Right ventricle myocardium inferior (tissue), 1 donor: Measurements from ENCODE around the gene FUT2. TPM values are rescaled to one million over a fixed set of nuclear protein-coding genes. Genes with fewer than 3 reads are reported as not detected.
"Not testable (repeated sequence)": the region's sequence is repeated elsewhere in the genome, so short reads cannot be mapped to it uniquely, and the experiment has no call there.

Experiments used
- ATAC-seq: fragments of 200-7000 bp; cut with Tn5 transposase; one replicate; pipeline ENCODE4 v1.9.1; 2020; ENCODE audit warnings: mild to moderate bottlenecking, moderate library complexity
- DNase-seq: peaks from one replicate; pipeline ENCODE4 v3.0.0; 2021; ENCODE audit errors: missing footprints
- intact Hi-C: fragments of 100-400 bp; cut with DNase I; formaldehyde crosslinking; loops from one replicate; pipeline ENCODE4 v1.11.0; 2022
- total RNA-seq: library from RNA; stranded (reverse); fragmentation: NEBNext Ultra II Directional; extraction: Animal tissue kit (Norgen Biotek cat#: 25700); gene quantifications from one replicate; pipeline ENCODE4 v1.2.1, GENCODE V29; 2021
- donor health status: DM: no; HTN: yes; CAD: no; lungs with severe emphysema.

The FUT2 gene
- total RNA-seq, 1 donor from 2014 or later = not detected

DNA sequence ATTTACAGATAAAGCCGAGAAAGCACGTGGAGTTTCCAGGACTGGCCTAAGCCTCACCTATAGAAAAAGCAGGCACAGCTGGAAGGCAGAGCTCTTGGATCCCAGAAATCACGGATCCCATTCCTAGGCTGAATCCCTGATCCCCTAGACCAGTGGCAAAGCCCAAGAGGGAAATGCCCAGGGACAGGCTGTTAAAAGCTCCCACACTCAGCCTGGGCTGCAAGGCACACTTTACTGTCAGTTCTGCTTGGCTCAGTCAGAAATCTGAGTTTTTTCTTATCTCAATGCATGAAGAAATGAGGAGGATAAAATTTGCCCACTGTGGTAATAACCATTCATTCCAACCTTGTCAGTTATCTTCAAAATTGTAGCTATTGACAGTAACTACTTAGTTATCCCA is 8.0 kb upstream of the FUT2 start:
- DNase-seq (no peak), ATAC-seq (no peak)
- intact Hi-C loops = no loop called here

- intact Hi-C loops = no loop called here
These were observed 6.3 kb upstream of the FUT2 start for GRCh38 chr19:48689449-48689848.

GRCh38 chr19:48693629-48694028 is 2.1 kb upstream of the FUT2 start:
- intact Hi-C loops, ATAC-seq: not testable (repeated sequence)

More at GRCh38 chr19:48689449-48689848, 6.3 kb upstream of the FUT2 start:
- ATAC-seq = no peak
- no peak for DNase-seq

GRCh38 chr19:48696353-48697010 is 711 bp downstream of the FUT2 start:
- no peak for DNase-seq
- no peak for ATAC-seq
- intact Hi-C loops = no loop called here

More at GRCh38 chr19:48693629-48694028, 2.1 kb upstream of the FUT2 start:
- DNase-seq = not testable (repeated sequence)

- no peak for ATAC-seq
- intact Hi-C loops = no loop called here
- no peak for DNase-seq
These were observed 2.3 kb downstream of the FUT2 start for GRCh38 chr19:48698046-48698445.

DNA sequence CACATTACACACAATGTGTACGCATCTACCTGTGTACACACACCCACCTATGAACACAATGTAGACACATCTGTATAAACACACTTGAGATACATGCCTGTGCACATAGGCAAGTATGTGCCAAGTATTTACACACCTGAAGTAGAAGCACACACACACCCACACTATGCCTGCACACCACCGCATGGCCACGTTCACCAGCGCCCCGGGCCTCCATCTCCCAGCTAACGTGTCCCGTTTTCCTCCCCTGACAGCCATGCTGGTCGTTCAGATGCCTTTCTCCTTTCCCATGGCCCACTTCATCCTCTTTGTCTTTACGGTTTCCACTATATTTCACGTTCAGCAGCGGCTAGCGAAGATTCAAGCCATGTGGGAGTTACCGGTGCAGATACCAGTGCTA is 6.9 kb downstream of the FUT2 start:
- no peak for ATAC-seq
- peak; percentile 13 for DNase-seq
- intact Hi-C loops = no loop called here

DNA sequence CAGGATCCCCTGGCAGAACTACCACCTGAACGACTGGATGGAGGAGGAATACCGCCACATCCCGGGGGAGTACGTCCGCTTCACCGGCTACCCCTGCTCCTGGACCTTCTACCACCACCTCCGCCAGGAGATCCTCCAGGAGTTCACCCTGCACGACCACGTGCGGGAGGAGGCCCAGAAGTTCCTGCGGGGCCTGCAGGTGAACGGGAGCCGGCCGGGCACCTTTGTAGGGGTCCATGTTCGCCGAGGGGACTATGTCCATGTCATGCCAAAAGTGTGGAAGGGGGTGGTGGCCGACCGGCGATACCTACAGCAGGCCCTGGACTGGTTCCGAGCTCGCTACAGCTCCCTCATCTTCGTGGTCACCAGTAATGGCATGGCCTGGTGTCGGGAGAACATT is 7.5 kb downstream of the FUT2 start:
- DNase-seq = no peak
- ATAC-seq = no peak
- intact Hi-C loops = no loop called here

DNA sequence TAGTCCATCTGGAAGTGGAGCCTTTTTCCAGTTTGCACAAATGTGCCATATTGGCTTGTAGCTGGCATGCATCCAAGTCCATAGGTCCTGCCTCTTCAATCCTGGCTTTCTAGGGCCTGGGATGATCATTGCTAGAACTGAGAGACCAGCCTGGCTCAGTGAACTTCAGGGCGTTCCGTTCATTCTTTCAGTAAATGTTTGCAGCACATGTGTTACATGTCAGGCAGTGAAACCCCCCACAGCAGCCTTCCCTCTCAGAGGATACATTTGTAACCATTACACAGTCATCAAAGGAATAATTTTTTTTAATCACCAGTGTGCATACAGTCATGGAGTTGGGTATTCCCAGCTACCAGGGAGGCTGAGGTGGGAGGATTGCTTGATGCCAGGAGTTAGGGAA is 9.7 kb downstream of the FUT2 start:
- intact Hi-C loops = no loop called here
- no peak for DNase-seq
- no peak for ATAC-seq

DNA sequence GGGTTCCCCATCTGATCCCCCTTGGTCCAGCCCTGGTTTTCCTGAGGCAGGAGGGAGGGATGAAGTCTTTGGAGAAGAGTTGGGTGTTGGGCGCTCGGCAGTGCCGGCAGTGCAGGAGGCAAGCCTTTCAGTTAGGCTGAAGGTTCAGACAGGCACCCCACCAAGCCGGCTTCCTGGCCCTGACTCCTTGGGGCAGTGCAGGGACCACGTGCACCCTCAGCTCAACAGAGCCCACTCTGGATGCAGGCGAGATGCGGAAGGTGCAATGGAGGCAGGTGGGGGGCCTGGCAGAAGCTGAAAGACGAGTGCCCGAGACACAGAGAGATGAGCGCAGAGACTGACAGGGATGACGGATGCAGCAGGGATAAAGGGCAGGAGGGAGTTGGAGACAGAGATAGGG is 12.7 kb downstream of the FUT2 start:
- DNase-seq (peak; percentile 34), ATAC-seq (no peak)
- intact Hi-C loops = no loop called here

GRCh38 chr19:48711106-48711662 is 15.4 kb downstream of the FUT2 start:
- no peak for ATAC-seq
- intact Hi-C loops = loop anchor here (5.0 kb wide), 1 partner anchor 74 kb away; the partner anchor contains the start of gene DBP

DNA sequence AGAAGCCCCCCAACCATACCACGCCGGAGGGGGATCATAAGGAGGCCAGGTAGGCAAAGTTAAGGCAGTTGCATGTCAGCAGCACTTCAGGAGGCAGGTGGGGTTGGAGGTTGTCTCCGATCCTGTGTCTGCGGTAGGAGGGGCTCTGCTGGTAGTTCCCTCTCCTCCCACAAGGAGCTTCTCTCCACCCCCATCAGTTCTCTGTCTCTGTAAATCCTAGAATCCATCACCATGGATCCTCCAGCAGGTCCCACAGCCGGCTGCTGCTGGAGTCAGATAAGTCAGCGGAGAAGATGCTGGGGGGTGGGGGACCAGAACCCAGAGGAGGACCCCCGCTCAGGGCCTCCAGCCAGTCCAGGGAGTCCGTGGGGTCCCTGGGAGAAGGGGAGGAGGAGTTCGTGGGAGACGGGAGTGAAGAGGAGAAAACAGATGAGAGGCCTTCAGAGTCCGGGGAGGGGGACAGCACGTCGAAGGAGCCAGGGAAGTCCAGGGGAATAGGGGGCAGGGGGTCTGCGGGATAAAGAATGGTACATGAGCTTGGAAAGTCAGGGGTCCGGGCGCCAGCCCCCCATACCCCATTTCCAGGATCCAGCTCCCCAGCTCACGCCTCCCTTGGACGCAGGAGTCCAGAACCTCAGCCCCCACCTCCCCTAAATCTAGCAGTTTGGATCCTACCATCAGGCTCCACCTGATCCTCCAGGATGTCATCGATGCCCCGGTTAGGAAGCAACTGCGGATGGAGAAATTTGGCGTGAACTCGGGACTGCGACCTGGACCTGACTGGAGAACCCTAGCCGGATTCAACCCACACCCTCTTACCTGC is 17.5 kb downstream of the FUT2 start:
- no peak for ATAC-seq
- no peak for DNase-seq
- intact Hi-C loops = loop anchor here (2.0 to 5.0 kb wide), 2 partner anchors 38 to 76 kb away; partner anchors contain the start of gene DBP

More at GRCh38 chr19:48711106-48711662, 15.4 kb downstream of the FUT2 start:
- peak; percentile 22 for DNase-seq

DNA sequence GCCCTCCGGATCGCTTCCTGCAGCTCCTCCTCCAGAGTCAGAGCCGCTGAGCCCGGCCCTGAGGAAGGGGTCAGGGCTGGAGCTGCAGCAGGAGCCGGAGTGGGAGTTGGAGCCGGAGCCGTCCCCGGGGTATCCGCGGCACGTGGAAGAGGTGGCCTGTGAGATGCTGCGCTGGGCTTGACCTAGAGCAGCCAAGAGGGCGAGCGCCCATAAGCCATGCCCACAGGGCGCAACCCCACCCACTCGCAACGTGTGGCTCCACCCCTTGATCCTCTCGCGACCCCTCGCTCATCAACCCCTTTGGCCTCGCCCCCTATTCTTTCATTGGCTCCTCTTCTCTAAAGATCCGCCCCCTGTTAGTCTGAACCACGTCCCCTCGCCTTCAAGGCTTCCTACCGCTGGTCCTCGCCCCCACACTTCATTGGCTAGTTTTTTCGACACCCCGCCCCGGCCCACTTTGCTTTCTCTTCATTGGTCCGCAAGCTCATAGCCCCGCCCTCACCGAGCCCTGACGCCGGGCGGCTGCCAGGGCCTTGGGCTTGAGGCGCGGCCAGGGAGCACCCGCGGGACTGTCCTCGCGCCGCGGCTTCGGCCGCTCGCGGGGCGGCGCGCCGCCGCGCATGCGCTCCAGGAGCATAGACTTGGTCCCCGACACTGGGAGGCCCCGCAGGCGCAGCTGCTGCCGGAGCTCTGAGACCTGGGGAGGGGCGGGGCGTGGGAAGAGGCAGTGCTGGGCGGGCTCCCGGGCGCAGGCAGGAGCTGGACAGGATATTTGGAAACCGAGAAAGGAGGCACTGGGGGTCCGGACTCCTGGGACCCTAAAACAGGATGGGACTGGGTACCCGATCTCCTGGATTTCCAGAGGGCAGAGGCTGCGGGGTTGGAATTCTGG is 18.3 kb downstream of the FUT2 start:
- intact Hi-C loops = loop anchor here (1.0 to 5.0 kb wide), 3 partner anchors 24 to 77 kb away; partner anchors contain the start of gene DBP

DNA sequence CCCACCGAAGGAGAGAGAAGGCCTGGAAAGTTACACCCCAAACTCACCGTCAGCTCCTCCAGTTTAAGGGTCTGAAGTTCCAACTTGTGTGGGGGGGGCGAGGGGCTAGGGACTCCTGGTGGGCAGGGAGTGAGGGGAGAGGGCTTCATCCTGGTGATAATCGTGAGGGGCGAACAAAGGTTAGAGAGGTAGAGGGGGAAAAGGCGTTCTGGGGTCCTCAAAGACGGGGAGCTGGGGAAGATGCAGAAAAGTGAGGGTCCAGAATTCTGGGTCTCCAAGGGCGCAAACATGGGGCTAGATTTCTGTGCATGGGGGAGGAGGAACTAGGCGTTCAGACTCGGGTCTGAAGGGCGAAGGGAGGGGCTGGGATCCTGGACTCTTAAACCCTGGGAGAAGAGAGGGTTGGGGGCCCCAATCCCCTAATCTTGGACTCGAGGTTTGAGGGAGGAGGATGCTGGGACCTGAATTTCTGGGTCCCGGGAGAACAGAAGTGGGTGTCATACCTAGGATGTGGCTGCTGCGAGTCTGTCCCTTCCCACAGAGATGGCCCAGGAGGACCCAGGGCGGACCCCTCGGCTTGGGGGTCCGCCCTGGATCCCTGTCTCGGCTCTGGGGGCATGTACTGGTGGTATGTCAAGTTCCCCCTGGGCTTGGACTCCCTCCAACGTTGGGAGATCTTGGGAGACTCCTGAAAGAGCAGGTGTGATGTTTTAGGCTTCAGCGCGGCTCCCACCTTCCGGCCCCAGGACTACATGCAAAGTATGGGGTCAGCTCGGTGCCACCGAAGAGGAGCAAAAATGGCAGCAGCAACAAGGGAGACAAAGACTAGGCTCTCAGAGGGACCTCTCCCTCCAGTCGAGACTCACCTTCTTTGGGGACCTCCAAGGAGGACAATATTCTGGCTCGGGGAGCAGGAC is 19.2 kb downstream of the FUT2 start:
- intact Hi-C loops = loop anchor here (1.0 to 5.0 kb wide), 2 partner anchors 23 to 78 kb away; partner anchors contain the start of gene DBP
- DNase-seq (peak; percentile 55), ATAC-seq (no peak)

More for the DNA sequence above, 18.3 kb downstream of the FUT2 start:
- ATAC-seq = peak; percentile 92
- peak; percentile 99 for DNase-seq

DNA sequence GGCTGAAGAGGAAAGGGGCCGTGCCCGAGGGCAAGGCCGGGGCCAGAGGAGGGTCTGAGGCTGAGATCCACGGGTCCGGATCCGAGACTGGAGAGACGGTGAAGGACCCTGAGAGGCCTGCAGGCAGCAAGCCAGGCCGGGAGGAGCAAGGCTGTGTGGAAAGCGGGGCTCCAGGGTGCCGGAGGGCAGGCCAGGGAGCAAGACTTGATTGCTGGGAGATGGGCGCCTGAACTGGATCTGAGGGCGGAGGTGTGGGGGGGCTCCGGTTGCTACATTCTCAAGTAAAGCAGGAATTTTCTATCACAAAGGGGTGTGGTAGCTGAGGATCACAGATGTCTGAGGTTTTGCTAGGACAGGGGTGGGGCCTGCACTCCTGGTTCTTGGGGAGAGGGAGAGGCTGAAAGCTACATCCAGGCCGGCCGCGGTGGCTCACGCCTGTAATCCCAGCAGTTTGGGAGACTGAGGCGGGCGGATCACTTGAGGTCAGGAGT is 20.0 kb downstream of the FUT2 start:
- ATAC-seq (no peak), DNase-seq (peak; percentile 81)
- intact Hi-C loops = no loop called here

DNA sequence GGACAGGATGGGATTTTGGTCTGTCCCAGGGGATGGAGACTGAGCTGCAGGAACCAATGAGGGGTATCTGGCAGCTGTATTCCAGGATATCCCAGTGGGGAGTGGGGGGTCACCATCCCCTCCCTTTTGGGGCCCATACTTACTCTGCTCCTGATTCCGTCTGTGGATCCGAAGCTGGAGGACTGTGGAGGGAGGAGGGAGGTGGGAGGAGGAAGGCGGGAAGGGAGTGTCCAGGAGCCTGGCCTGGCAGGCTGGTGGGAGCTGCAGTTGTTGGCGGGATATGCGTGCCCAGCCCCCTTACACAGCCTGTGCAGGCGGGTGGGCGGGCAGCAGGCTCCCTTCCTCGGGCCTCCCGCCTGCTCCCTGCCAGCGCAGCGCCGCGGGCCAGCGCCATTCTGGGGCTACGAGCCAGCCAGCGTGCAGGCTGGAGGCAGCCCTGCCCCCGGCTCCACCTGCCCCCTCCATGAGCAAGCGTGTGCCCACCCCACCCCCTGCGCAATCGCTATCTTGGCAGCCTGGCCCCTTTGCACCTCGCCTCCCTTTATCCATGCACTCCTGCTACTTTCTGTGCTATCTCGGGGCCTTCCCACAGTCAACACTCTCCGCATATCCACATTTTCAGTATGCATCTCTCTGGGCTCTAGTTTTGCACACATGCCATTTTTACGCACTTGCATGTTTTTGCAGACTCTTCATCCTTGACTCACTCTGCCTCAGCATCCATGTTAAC is 21.0 kb downstream of the FUT2 start:
- intact Hi-C loops = no loop called here
- no peak for ATAC-seq
- DNase-seq = peak; percentile 81

GRCh38 chr19:48718106-48718505 is 22.3 kb downstream of the FUT2 start:
- DNase-seq, intact Hi-C loops, ATAC-seq: not testable (repeated sequence)
